Fibroblast of lung (primary cell): ENCODE data around the gene CLASP2.

Experiments used
- CTCF ChIP-seq, 2 donors: IDR thresholded peaks in 1 of 2; conservative IDR thresholded peaks in 1 of 2; 1 replicate in 1 of 2; 2 replicates in 1 of 2; pipeline ENCODE4 v1.5.1; 2011 to 2012; ENCODE audit warnings: low read length in 2 of 2, control low read depth in 1 of 2, inconsistent platforms in 1 of 2, low read depth in 1 of 2, mild to moderate bottlenecking in 1 of 2
- EZH2 ChIP-seq: IDR thresholded peaks from 2 replicates; pipeline ENCODE4 v1.5.1; 2012; ENCODE audit warnings: low read length, control low read depth, mild to moderate bottlenecking; ENCODE audit errors: missing control alignments

DNA sequence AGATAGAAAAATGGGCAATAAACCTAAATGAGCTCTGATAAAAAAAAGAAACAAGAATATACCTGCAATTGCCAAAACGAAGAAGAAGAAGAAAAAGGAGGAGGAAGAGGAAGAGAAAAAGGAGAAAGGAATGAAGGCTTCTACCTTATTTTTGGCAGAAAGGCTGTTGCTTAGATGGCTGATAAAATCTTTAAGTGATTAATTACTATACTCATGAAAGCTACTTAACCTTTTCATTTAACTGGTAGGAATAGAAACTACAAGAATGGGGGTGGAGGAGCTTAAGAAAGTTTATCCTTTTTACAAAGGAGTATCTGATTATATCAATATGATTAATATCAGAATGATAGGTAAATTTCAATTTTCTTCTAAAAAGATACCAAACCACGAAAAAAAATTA is 75.2 kb downstream of the CLASP2 start:
- TF ChIP-seq CTCF (conservative IDR thresholded peaks at IDR 0.05 in 1 of 2, IDR thresholded peaks at IDR 0.05 in 1 of 2; ENCODE audit: low read depth in 1 of 2, low read length in 2 of 2) (no peak), EZH2 (no peak)
